ENCODE results near the gene DHX16. TPM values are rescaled to one million over a fixed set of nuclear protein-coding genes. Genes with fewer than 3 reads are reported as not detected.

Gene DHX16
- total and polyA plus RNA-seq, 9 of the 15 experiments (the other 6 are each of a cell fraction or from before 2014, with no cell fraction given), result 14.6 to 66.1 (median 47.5) TPM

DNA sequence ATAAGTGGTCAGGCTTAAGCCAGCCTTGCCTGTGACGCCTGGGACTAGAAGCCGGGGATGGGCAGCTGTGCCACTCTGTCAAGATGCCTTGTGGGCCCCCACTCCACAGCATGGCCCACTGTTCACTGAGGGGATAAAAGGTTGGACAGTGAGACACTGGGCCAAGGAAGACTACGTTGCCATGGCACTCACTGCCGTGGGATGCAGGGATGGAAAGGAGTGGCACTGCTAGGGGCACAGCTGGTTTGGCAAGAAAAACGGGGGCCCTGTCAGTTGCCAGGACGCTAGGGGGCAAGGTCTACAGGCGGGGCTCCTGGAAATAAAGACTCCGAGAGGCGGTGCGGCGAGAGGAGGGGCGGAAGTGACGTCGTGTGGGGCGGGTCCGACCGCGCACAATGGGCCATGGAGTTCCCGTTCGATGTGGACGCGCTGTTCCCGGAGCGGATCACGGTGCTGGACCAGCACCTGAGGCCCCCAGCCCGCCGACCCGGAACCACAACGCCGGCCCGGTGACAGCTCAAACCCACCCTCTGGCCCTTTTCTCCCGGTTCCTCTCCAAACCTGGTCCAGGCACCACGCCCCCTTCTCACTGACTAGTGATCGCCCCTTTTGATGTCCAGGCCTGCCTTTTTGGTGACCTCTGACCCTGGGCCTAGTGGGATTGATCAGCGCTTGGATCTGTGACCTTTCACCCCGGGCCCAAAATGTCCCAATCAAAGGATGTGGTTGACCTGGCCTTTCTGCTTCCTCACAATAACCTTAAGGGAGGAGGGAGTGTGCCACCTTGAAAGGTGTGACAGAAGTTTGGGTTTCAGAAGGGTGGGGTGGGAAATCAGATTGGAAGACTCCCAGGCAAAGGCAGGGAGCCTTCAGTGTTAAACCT lies 46.1 kb downstream of the DHX16 start, which contains the start of gene ATAT1:
Gene ATAT1, plus strand, starts transcription at position 391 of the 883 bp plus-strand sequence.
- in situ Hi-C loops (cut with MboI), result no loop called here
- peak; percentile 59 to 76 (median 62) for DNase-seq (ENCODE audit: extremely low read depth in 1 of 4, low spot score in 3 of 4)
- POLR2A ChIA-PET, result interaction anchor here (1.0 to 2.2 kb wide), 6 partner anchors 8 to 13 kb away, joined by 3 to 13 read pairs (median 4); partner anchors contain the start of gene PPP1R10
- H3K79me2 ChIP-seq (ENCODE audit: control insufficient read depth, insufficient read depth, low read length), result no peaks in the 10 kb centered on the region; the same call in 2 of the 3 replicates
- peaks cover 0 to 12% of the 10 kb centered on the region in 2 experiments; a peak in 2 of 5 replicates for H3K4me1 ChIP-seq (replicated peaks in 1 of 2; ENCODE audit: control insufficient read depth in 2 of 2, insufficient read depth in 2 of 2, low read length in 2 of 2)
- H3K9me1 ChIP-seq (ENCODE audit: control insufficient read depth, insufficient read depth, low read length), result no peaks in the 10 kb centered on the region
- peak within 1 kb of the TSS; percentile 69 for H2AFZ ChIP-seq (ENCODE audit: low read depth, low read length)
- WGBS (ENCODE audit: insufficient coverage, low coverage, missing lambda C conversion rate), result 53% methylated on average over 33 of the region's 36 CpGs
- no peaks in the 10 kb centered on the region for H3K27me3 ChIP-seq (ENCODE audit: control insufficient read depth in 2 of 2, insufficient read depth in 2 of 2, low read length in 2 of 2)
- H3K9ac ChIP-seq (ENCODE audit: insufficient read depth in 1 of 2, low read depth in 2 of 2, low read length in 2 of 2), result peak within 1 kb of the TSS; percentile 46 to 84
- intact Hi-C loops (cut with micrococcal nuclease), result no loop called here
- no peak for FAIRE-seq
- no peaks in the 10 kb centered on the region for H4K20me1 ChIP-seq (replicated peaks; ENCODE audit: control insufficient read depth, insufficient read depth, low read length)
- peak within 1 kb of the TSS; percentile 42 for H3K4me3 ChIP-seq
- no TSS peak for BruUV-seq (replicated peaks)
- H3K4me2 ChIP-seq (ENCODE audit: insufficient read depth, low read length), result peak within 1 kb of the TSS; percentile 69
- CTCF ChIA-PET (ENCODE audit: low intra/inter-chr PET ratio), result interaction anchor here (0.5 kb wide), 1 partner anchor 104 kb away, joined by 4 read pairs; no protein-coding TSS in a partner anchor
- H3K9me3 ChIP-seq (replicated peaks; ENCODE audit: control insufficient read depth, insufficient read depth, low read depth, low read length), result no peaks in the 10 kb centered on the region
- H3K36me3 ChIP-seq (ENCODE audit: control insufficient read depth, insufficient read depth, low read length), result peaks cover 63% of the 10 kb centered on the region
- ATAC-seq, result peak; percentile 89
- peak within 1 kb of the TSS; percentile 40; the same call in 1 of the 3 replicates for H3K27ac ChIP-seq (ENCODE audit: extremely low read depth, low read depth, low read length)
- TF ChIP-seq, protein P1, sequence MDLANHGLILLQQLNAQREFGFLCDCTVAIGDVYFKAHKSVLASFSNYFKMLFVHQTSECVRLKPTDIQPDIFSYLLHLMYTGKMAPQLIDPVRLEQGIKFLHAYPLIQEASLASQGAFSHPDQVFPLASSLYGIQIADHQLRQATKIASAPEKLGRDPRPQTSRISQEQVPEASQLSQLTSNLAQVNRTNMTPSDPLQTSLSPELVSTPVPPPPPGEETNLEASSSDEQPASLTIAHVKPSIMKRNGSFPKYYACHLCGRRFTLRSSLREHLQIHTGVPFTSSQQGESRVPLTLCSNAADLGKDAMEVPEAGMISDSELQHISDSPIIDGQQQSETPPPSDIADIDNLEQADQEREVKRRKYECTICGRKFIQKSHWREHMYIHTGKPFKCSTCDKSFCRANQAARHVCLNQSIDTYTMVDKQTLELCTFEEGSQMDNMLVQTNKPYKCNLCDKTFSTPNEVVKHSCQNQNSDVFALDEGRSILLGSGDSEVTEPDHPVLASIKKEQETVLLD (IDR thresholded peaks at IDR 0.05), result no peak
- TF ChIP-seq ZNF717 (CRISPR knock-in tag; IDR thresholded peaks at IDR 0.05) (0 out of 2 replicates have a peak, but pooled peaks have one; percentile 47), GATAD2B (IDR thresholded peaks at IDR 0.05; ENCODE audit: borderline replicate concordance) (no peak), GTF2F1 (IDR thresholded peaks at IDR 0.05; ENCODE audit: low read depth, low read length) (no peak), BRD9 (IDR thresholded peaks at IDR 0.05; ENCODE audit: low read depth, partially characterized antibody) (no peak)
- TF ChIP-seq, protein P2, sequence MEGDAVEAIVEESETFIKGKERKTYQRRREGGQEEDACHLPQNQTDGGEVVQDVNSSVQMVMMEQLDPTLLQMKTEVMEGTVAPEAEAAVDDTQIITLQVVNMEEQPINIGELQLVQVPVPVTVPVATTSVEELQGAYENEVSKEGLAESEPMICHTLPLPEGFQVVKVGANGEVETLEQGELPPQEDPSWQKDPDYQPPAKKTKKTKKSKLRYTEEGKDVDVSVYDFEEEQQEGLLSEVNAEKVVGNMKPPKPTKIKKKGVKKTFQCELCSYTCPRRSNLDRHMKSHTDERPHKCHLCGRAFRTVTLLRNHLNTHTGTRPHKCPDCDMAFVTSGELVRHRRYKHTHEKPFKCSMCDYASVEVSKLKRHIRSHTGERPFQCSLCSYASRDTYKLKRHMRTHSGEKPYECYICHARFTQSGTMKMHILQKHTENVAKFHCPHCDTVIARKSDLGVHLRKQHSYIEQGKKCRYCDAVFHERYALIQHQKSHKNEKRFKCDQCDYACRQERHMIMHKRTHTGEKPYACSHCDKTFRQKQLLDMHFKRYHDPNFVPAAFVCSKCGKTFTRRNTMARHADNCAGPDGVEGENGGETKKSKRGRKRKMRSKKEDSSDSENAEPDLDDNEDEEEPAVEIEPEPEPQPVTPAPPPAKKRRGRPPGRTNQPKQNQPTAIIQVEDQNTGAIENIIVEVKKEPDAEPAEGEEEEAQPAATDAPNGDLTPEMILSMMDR (IDR thresholded peaks at IDR 0.05 in 2 of 3, conservative IDR thresholded peaks at IDR 0.05 in 1 of 3; ENCODE audit: insufficient read depth in 2 of 3, low read depth in 1 of 3, low read length in 3 of 3), result peak in 1 of 3 experiments; percentile 23; a peak in 1 of 6 replicates
- TF ChIP-seq, protein P3, sequence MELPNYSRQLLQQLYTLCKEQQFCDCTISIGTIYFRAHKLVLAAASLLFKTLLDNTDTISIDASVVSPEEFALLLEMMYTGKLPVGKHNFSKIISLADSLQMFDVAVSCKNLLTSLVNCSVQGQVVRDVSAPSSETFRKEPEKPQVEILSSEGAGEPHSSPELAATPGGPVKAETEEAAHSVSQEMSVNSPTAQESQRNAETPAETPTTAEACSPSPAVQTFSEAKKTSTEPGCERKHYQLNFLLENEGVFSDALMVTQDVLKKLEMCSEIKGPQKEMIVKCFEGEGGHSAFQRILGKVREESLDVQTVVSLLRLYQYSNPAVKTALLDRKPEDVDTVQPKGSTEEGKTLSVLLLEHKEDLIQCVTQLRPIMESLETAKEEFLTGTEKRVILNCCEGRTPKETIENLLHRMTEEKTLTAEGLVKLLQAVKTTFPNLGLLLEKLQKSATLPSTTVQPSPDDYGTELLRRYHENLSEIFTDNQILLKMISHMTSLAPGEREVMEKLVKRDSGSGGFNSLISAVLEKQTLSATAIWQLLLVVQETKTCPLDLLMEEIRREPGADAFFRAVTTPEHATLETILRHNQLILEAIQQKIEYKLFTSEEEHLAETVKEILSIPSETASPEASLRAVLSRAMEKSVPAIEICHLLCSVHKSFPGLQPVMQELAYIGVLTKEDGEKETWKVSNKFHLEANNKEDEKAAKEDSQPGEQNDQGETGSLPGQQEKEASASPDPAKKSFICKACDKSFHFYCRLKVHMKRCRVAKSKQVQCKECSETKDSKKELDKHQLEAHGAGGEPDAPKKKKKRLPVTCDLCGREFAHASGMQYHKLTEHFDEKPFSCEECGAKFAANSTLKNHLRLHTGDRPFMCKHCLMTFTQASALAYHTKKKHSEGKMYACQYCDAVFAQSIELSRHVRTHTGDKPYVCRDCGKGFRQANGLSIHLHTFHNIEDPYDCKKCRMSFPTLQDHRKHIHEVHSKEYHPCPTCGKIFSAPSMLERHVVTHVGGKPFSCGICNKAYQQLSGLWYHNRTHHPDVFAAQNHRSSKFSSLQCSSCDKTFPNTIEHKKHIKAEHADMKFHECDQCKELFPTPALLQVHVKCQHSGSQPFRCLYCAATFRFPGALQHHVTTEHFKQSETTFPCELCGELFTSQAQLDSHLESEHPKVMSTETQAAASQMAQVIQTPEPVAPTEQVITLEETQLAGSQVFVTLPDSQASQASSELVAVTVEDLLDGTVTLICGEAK (IDR thresholded peaks at IDR 0.05), result peak; percentile 75
- TF ChIP-seq, protein P3 (CRISPR knock-in tag; IDR thresholded peaks at IDR 0.05), result no peak

All from K562 (cell line).